HL-60/S4 treated with retinoic acid at 250 ng/mL for 4 days and 3 days (cell line): ENCODE results near the gene ACBD7.

Experiments used
- in situ Hi-C: fragments of 300-500 bp; cut with MboI; formaldehyde crosslinking; loops from 2 replicates; pipeline ENCODE4 v1.7.0; 2022; ENCODE audit warnings: low sequenced_read_pairs

The ACBD7 gene

DNA sequence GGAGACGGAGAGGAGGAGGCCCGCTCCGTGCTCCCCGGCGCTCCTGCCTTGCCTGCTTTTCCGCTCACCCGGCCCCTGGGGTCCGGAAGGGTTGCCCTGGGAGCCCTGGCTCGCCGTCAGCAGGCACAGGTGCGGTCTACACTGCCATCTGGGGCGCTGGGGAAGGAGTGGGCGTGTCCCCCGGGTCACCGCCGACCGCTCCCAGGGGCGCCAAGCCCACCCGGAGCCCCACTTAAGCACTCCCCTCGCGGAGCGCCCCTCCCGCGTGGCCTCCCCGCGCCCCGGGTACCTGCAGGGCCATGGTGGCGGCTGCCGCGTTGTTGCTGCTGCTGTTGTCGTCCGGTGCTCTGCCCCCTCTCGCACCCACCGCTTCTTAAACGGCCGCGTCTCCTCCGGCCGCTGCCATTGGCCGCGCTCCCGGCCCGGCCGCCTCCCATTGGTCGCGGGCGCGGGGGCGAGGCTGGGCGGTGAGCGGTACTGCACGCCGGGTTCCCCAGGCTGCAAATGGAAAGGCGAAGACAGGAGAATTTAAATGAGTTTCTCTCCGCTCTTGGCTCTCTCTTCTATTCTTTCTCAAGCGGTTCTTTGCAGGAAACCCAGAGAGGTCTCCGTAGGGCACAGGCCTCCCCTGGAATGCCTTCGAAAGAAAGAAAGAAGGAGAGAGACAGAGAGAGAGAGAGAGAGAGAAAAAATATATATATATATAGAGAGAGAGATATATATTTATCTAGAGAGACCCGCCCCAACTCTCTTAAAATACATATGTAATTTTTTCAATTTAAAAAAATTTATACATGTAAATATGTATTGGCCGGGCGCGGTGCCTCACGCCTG, at the start of gene ACBD7:
Gene ACBD7 (minus strand): TSS at position 349 of the 834 bp plus-strand sequence. CDS start 48 bp downstream, at position 301.
- in situ Hi-C loops, result no loop called here

DNA sequence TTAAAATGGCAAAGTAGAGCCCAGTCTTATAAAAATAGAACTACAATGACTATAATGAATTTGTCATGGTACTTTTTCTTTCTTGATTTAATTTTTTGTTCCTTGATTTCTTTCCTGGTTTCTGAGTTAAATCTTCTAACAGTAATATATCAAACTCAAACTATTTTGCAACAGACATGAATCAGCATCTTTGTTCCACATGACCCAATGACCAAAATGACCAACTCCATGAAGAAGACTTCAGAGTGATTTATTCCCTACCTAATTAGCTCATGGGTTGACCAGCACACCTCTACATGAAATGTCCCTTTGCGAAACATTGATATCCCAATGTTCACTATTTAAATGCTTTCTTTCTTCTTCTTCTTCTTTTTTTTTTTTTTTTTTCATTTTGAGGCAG, 49.1 kb upstream of the ACBD7 start:
- in situ Hi-C loops, result no loop called here

DNA sequence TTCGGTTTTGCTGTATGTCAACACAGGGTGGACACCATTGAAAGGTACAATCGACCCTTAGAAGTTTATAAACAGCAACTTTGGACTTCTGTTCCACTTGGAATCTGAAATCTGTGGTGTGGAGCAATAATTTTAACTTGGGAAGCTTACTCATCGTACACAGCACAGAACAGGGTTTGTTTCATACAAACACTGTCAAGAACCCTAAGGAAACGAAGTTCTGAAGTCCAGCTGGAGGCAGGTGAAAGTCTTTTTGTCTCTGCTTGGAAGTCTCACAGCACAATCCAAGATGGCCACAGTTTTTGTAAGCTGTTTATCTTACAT, 48.4 kb upstream of the ACBD7 start:
- in situ Hi-C loops, result no loop called here

DNA sequence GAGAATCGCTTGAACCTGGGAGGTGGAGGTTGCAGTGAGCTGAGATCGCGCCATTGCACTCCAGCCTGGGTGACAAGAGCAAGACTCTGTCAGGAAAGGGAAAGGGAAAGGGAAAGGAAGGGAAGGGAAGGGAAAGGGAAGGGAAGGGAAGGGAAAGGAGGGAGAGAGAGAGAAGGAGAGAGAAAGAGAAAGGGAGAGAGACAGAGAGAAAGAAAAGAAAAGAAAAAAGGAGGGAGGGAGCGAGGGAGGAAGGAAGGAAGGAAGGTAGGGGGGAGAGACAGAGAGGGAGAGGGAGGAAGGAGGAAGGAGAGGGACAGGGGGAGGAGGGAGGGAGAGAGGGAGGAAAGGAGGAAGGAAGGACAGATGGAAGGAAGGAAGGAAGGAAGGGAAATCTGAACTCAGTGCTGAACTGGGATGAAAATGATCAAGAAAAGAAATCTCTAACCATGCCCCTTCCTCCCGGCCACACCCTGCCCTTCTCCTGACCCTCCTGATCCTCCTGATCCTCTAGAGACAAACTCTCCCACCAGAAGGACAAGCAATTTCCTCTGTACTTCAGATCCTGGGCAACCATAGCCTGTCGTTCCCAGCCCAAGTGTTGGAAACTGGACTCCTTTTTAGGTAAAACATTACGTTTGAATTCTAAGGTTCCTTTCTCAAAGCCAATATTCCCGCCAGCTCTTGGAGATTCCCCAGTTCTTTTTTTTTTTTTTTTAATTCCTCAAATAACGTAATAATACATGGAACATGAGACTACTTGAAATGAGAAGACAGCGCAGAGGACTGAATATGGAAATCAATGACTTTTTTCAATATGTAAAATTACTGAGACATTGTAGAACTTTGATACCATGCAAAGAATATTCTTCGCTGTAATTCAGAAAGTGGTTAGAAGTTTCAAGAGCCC, 47.8 kb upstream of the ACBD7 start:
- in situ Hi-C loops, result no loop called here

DNA sequence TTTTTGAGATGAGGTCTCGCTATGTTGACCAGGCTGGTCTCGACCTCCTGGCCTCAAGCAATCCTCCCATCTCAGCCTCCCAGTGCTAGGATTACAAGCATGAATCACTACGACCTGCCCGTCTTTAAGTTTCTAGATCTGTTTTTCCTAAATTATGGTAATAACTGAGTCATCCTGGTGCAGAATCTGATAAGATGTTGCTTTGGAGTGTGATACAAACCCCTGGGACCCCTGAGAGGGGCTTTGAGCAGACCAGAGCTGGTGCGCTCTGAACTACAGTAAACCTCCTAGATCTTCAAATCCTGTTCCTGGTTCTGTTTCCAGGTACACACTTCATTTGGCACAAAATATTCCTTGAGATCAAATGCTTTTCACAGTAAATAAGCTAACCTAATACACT, 42.8 kb upstream of the ACBD7 start:
- in situ Hi-C loops, result no loop called here

DNA sequence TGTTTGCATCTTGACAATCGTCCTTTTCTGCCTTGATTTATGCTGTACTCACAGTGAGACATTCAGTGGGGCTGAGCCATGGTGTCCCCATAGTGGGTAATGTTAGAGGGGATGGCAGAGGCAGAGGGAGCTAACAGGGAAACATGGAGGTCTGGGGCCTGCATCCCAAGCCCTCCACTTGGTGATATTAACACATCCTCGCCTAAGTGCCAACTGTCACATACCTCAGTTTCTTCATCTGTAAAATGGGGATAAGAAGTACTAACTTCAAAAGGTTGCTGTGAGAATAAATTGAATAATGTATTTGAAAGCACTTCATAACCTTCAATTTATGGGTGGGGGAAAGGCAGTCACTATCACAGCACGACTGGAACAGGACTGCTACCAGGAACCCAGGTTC, 36.3 kb upstream of the ACBD7 start:
- in situ Hi-C loops, result loop anchor here (25.0 kb wide), 1 partner anchor 613 kb away; no protein-coding TSS in a partner anchor

DNA sequence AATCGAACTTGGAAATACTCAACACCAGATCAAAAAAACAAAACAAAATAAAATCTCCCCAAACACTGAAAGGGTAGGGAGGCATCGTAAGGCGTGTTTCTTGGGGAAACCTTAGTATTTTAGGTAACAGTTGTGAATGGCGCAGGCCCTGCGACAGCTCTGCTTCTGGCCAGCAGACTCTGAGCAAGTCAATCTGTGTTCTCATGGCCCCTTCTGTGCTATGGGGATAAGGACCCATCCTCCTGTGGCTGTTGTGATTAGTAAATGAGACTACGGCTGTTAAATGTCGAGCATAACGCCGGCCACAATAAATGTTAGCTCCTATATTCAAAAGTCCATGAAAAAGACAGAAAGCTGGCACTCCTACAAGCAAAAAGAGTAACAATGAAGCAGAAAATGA, 35.6 kb upstream of the ACBD7 start:
- in situ Hi-C loops, result loop anchor here (25.0 kb wide), 1 partner anchor 612 kb away; no protein-coding TSS in a partner anchor

DNA sequence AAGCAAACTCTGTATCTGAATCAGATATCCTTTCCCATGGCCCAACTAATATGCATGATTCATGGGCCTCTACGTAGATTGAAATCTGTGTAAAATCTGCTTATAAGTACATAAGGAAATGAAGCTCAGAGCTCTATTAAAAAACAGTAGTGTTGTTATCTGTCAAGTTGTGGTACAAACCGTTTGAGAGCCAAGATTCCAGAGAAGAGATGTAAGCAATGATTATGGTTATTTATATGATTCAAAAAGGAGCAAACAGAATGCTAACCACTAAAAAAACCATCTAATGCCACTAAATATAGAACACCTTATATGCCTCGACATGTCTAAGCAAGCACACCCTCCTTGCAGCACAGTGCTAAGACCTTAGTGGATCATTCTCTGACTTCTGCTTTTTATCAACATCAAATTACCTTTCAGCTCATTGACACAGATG, 35.2 kb upstream of the ACBD7 start:
- in situ Hi-C loops, result loop anchor here (25.0 kb wide), 1 partner anchor 611 kb away; no protein-coding TSS in a partner anchor

DNA sequence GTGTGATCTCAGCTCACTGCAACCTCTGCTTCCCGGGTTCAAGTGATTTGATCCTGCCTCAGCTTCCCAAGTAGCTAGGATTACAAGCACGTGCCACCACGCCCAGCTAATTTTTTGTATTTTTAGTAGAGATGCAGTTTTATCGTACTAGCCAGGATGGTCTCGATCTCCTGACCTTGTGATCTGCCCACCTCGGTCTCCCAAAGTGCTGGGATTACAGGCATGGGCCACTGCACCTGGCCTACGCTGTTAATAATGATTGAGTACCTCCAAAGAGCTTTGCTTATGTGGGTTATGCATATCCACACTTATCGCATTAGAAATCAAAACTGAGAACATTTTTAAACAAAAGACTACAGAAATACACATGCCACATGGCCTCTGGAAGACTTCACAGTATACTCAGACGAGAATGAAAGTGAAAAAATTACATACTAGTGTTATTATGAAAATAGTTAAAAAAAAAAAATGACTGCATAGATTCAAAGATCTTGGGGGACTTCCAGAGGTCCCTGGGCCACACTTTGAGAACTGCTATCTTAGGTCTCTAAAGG, 34.0 kb upstream of the ACBD7 start:
- in situ Hi-C loops, result loop anchor here (25.0 kb wide), 1 partner anchor 610 kb away; no protein-coding TSS in a partner anchor

DNA sequence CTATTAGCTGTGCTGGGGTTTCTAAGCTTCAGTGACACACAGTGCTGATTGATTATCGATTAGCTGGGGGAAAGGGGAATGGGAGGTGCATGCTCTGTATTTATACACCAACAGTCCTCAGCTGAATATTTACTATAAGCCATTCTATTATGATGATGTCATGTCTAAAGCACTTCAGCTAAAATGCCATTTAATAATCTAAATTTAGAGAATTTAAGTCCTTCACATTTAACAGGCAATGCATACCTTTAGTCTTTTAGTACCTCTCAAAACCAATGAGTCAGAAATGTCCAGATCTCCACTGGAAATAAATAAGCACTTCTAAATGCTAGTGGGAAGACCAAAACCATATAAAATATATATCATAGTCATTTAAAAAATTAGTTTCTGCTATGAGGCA, 33.1 kb upstream of the ACBD7 start:
- in situ Hi-C loops, result loop anchor here (25.0 kb wide), 1 partner anchor 609 kb away; no protein-coding TSS in a partner anchor

DNA sequence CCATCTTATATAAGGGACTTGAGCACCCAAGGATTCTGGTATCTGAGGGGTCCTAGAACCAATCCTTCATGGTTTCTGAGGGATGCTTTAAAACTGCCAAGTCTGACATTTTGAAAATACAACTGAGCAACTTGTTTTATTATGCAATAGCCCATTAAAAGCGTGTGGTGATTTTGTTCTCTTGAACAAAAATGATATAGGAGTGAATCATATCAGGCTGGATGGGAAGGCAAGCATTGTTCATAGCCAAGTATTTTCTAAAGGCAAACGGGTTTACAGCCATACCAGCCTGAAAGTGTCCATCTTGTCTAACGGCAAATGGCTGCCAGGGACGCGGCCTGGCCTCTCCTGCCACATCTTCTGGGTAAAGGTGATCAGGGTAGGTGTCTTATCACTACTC, 31.9 kb upstream of the ACBD7 start:
- in situ Hi-C loops, result loop anchor here (25.0 kb wide), 1 partner anchor 608 kb away; no protein-coding TSS in a partner anchor

DNA sequence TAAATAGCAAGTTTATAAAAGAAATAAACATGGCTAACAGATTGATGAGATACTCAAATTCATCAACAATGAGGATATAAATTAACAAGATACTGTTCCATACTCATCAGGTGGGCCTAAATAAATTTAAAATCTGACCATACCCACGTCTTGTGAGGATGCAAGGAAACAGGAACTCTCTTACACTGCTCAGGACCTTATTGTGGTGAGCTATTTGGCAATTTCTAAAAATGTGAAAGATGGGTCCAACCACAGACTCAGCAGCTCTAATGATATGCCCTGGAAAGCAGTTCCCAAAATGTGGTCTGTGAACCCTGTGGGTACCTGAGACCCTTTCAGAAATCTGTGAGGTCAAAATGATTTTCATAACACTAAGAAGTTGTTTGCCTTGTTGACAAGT, 30.0 kb upstream of the ACBD7 start:
- in situ Hi-C loops, result loop anchor here (25.0 kb wide), 1 partner anchor 606 kb away; no protein-coding TSS in a partner anchor

DNA sequence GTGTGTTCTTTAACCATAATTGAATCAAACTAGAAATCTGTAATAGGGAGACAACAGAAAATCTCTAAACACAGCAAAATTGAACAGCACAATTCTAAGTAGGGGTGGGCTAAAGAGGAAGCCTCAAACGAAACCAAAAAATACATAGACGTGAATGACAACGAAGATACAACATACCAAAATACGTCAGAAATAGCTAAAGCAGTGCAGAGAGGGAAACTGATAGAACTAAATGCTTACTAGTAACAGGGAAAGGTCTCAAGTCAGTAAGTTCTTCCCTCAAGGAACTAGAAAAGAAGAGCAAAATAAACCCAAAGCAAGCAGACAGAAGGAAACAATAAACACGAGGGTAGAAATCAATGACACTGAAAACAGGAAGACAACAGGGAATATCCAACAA, 27.6 kb upstream of the ACBD7 start:
- in situ Hi-C loops, result loop anchor here (25.0 kb wide), 1 partner anchor 604 kb away; no protein-coding TSS in a partner anchor

DNA sequence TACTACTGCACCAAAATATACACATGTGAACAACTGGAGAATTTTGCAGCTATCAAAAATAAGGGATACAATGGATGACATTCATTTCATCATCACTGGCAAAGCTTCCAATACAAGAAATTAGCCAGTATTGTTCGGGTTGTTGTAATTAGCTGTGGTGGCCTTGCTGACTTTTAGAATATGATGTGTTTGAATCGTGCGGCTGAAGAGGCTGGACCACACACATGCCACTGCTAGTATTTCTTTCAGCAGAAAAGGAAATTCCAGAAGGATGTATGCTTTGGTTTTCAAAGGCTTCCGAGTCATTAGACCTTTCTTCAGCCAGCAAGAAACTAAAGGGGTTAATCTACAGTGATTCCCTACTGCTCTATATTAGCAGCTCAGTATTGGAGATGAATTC, 25.2 kb upstream of the ACBD7 start:
- in situ Hi-C loops, result loop anchor here (25.0 kb wide), 1 partner anchor 601 kb away; no protein-coding TSS in a partner anchor

DNA sequence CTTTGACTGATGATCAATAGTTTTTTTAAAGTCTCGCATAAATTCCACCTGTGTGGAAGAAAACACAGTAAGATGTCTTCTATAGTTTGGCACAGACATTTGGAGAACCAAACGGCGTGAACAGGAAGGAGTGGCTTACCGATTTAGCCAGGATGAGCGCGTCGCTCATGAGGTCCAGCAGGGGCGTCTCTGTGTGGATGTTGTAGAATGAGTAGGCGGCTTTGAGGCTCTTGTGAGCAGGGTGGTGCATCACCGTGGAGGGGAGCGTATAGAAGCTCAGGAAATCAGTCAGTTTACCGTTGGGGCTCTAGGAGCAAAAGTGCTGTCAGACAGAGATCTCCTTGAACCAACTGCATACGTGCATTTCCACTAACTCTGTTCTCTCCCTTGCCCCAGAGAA, 24.1 kb upstream of the ACBD7 start:
- in situ Hi-C loops, result loop anchor here (25.0 kb wide), 1 partner anchor 600 kb away; no protein-coding TSS in a partner anchor

DNA sequence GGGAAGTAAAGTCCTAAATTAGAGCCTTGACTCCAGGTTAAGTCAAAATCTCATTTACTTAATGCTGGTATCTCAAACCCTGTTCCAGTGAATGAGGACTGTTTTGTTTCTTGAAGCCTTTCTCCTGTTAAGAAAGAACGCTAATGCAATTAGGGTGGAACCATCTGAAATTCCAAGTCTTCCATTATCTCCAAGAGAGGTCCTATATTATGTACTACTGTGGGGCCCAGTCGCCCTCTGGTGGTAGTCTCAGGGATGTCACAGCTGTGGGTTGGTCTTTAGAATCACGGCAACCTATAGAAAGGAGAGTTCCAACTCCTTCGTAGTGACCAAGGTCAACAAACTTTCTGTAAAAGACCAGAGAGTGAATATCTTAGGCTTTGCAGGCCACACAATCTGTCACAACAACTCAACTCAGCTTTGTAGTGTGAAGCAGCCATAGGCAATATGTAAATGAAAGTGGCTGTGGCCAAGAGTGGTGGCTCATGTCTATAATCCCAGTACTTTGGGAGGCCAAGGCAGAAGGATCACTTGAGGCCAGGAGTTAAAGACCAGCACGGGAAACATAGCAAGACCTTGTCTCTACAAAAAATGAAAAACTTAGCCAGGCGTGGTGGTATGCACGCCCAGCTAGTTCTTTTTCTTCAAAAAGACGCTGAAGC, 17.9 kb upstream of the ACBD7 start:
- in situ Hi-C loops, result loop anchor here (25.0 kb wide), 1 partner anchor 594 kb away; no protein-coding TSS in a partner anchor

DNA sequence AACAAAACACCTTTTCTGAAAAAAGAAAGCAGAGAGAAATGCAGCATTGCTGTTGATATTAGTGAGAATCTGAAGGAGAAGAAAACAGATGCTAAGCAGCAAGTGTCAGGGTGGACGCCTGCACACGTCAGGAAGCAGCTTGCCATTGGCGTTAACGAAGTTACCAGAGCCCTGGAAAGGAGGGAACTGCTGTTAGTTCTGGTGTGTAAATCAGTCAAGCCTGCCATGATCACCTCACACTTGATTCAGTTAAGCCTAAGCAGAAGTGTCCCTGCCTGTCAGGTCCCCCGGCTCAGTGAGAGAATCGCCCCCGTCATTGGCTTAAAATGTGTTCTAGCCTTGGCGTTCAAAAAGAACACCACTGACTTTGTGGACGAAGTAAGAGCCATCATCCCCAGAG, 14.9 kb upstream of the ACBD7 start:
- in situ Hi-C loops, result loop anchor here (25.0 kb wide), 1 partner anchor 591 kb away; no protein-coding TSS in a partner anchor

DNA sequence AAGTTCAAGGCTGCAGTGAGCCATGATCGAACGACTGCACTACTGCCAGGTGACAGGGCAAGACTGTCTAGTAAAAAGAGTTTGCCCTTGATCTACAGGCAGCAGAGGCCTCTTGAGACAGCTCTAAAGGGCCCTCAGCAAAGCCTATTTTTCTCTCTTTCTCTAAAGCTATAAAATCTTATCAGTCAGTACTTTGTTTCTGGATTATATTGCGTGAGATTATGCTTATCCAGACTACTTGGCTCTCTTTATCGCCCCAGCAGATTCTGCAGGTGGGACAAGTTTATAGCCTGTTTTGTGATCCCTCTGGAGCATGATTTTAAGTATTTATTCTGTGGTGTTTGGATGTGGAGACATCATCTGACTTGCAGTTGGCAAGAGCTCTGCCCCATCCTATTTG, 11.3 kb upstream of the ACBD7 start:
- in situ Hi-C loops, result loop anchor here (25.0 kb wide), 1 partner anchor 588 kb away; no protein-coding TSS in a partner anchor

DNA sequence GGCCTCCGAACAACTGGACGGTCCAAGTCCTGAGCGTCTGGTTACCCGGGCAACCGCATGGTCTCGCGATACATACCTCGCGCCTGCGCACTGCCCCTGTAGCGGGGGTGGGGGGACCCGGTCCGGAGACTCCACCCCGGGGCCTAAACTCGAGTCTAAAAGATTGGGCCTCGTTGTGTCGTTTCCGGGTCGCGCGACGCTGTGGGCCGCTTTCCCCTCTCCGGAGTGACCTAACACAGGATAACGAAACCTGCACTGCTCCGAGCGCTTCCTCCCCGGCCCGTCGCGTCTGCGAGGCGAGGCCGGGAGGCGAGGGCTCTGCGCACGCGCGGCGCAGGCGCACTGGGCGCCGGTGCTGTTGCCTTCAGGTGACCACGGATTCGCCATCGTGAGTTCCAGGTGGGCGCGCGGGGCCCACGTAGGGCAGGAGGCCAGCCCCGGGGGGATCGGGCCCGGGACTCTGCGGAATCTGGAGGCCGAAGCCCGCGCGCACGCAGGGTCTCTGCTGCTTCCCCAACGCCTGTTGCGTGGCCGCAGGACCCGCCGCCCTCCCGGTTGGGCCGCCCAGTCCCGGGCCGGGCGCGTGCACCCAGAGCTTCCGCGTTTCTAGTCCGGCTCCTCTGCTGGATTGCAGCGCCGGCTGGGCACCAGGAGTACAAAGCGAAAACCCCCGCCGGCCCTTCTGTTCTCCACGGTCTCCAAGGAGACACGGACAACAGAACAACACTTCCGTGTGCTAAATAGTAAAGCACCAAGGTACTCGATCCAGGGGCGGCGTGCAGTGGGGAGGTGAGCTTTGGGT, 8.6 kb upstream of the ACBD7 start, which contains the start of gene RPP38:
Gene RPP38 (plus strand): TSS at position 345 of the 802 bp plus-strand sequence. CDS start 5,960 bp downstream, outside the sequence.
- in situ Hi-C loops, result no loop called here
